DOHH2 (cell line): ENCODE measurements around the gene EOGT.

ENCODE experiments used
- H3F3A ChIP-seq: fragments of 200-600 bp; sonication (generic), shearing (Covaris generic); 2 replicates; pipeline ENCODE4 v1.6.0; 2016; ENCODE audit warnings: antibody characterized with exemption, mild to moderate bottlenecking; ENCODE audit not compliant: control insufficient read depth, insufficient read depth
- H3K27ac ChIP-seq: fragments of 200-600 bp; sonication (generic); 2 replicates; pipeline ENCODE4 v1.5.1; 2014; ENCODE audit warnings: low read depth, mild to moderate bottlenecking, low read length, moderate library complexity
- H3K27me3 ChIP-seq: fragments of 200-600 bp; sonication (generic); 2 replicates; pipeline ENCODE4 v1.6.1; 2014; ENCODE audit warnings: mild to moderate bottlenecking, low read length, mixed read lengths; ENCODE audit not compliant: control insufficient read depth
- H3K36me3 ChIP-seq: fragments of 200-600 bp; sonication (generic); 2 replicates; pipeline ENCODE4 v1.6.1; 2014; ENCODE audit warnings: mild to moderate bottlenecking, low read length, moderate library complexity, mixed read lengths; ENCODE audit not compliant: control insufficient read depth
- H3K4me1 ChIP-seq: fragments of 200-600 bp; sonication (generic); 2 replicates; pipeline ENCODE4 v1.6.1; 2014; ENCODE audit warnings: mild to moderate bottlenecking, low read length, mixed read lengths; ENCODE audit not compliant: control insufficient read depth
- H3K4me2 ChIP-seq: fragments of 200-600 bp; sonication (generic); 2 replicates; pipeline ENCODE4 v1.6.0; 2014; ENCODE audit warnings: mild to moderate bottlenecking, low read length, moderate library complexity
- H3K4me3 ChIP-seq: fragments of 200-600 bp; sonication (generic); 2 replicates; pipeline ENCODE4 v1.5.1; 2014; ENCODE audit warnings: mild to moderate bottlenecking, low read length, mixed read lengths
- H3K79me2 ChIP-seq: fragments of 200-600 bp; sonication (generic); 2 replicates; pipeline ENCODE4 v1.6.1; 2014; ENCODE audit warnings: mild to moderate bottlenecking, low read length, mixed read lengths; ENCODE audit not compliant: control insufficient read depth
- H3K9me2 ChIP-seq: fragments of 200-600 bp; sonication (generic); replicated peaks from 2 replicates; pipeline ENCODE4 v1.6.1; 2014; ENCODE audit warnings: mild to moderate bottlenecking, low read length, mixed read lengths; ENCODE audit not compliant: control insufficient read depth
- H3K9me3 ChIP-seq: fragments of 200-600 bp; sonication (generic); 2 replicates; pipeline ENCODE4 v1.6.1; 2014; ENCODE audit warnings: antibody characterized with exemption, low read length, mixed read lengths; ENCODE audit not compliant: control insufficient read depth, insufficient read depth
- H4K20me1 ChIP-seq: fragments of 200-600 bp; sonication (generic); 2 replicates; pipeline ENCODE4 v1.6.0; 2014; ENCODE audit warnings: low read depth, mild to moderate bottlenecking, antibody characterized with exemption, low read length, moderate library complexity; ENCODE audit not compliant: control insufficient read depth, insufficient read depth
- EZH2phosphoT487 ChIP-seq: fragments of 200-600 bp; sonication (generic); IDR thresholded peaks from 2 replicates; pipeline ENCODE4 v1.6.1; 2017; ENCODE audit warnings: borderline replicate concordance, mild to moderate bottlenecking, antibody characterized with exemption, low read length, moderate library complexity, mixed read lengths
- TF ChIP-seq, protein P1 (sequence below): fragments of 200-600 bp; sonication (generic); IDR thresholded peaks from one replicate; pipeline ENCODE4 v1.5.1; 2014; ENCODE audit warnings: antibody characterized with exemption, mild to moderate bottlenecking, low read depth, low read length; ENCODE audit not compliant: poor library complexity, severe bottlenecking

Gene EOGT

DNA sequence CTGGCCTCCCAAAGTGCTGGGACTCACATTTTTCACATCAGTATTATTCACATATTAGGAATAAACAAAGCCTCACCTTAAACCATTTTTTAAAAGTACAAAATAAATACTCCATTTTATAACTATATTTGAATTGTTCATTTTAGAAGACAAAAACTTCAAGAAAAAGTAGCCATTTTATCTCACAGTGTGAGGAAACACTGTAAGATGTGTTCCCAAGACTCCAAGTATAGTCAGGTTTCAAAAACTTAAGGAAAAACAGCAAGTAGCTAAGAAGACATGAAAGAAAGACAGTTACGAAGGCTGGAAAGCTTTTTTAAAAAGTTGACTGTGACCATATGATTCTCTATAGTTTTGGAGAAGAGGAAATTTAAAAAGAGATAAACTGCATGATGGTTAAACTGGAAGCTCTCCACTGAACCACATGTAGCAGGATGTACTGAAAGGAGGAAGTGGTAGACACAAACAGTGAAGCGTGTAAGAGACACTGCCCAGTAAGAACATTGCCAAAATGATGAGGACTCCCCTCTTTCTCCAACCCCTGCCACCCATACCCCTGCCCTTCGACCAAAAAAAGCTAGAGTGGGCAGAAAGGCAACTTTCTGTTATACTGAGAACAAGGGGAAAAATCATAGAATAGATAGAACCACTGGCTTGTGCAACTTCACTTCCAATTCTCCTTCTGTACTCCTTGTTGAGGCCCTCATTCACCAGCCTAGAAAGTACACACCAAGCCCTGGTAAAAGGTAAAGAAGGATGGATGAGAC is 44.9 kb upstream of the EOGT start:
- Histone ChIP-seq H3K4me3 (peak overlapping the region; percentile 24), H3K9me3 (no peaks in the 10 kb centered on the region), H3K27ac (peak overlapping the region; percentile 65), H4K20me1 (no peaks in the 10 kb centered on the region), H3K4me2 (peak overlapping the region; percentile 64), H3K36me3 (peaks cover 87% of the 10 kb centered on the region), H3K9me2 (no peaks in the 10 kb centered on the region), H3F3A (peaks cover 17% of the 10 kb centered on the region), H3K4me1 (peaks cover 20% of the 10 kb centered on the region), H3K27me3 (no peaks in the 10 kb centered on the region), H3K79me2 (no peaks in the 10 kb centered on the region)
- TF ChIP-seq EZH2phosphoT487: no peak
- TF ChIP-seq, protein P1, sequence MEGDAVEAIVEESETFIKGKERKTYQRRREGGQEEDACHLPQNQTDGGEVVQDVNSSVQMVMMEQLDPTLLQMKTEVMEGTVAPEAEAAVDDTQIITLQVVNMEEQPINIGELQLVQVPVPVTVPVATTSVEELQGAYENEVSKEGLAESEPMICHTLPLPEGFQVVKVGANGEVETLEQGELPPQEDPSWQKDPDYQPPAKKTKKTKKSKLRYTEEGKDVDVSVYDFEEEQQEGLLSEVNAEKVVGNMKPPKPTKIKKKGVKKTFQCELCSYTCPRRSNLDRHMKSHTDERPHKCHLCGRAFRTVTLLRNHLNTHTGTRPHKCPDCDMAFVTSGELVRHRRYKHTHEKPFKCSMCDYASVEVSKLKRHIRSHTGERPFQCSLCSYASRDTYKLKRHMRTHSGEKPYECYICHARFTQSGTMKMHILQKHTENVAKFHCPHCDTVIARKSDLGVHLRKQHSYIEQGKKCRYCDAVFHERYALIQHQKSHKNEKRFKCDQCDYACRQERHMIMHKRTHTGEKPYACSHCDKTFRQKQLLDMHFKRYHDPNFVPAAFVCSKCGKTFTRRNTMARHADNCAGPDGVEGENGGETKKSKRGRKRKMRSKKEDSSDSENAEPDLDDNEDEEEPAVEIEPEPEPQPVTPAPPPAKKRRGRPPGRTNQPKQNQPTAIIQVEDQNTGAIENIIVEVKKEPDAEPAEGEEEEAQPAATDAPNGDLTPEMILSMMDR: no peak

DNA sequence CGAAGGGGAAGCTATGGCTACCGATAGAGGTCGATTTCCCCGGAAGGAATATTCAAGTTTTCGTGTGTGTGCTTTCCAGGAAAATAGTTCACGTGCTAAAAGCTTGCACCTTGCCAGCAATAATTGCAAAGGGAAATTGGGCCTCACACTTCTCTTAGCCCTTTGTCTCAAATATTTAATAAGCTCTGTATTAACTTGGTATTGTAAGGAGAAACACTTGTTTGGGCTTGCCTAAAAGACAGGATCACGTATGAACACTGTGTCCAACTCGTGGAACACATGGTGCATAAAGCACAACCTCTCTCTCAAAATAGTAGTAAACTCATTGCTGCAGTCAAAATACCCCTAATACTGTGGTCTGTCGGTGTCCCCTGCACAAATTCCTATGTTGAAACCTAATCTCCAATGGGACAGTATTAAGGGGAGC is 39.0 kb upstream of the EOGT start:
- Histone ChIP-seq H3K9me2 (no peaks in the 10 kb centered on the region), H3K4me2 (peak overlapping the region; percentile 72), H3K36me3 (peaks cover 66% of the 10 kb centered on the region), H4K20me1 (no peaks in the 10 kb centered on the region), H3K27me3 (no peaks in the 10 kb centered on the region), H3K9me3 (no peaks in the 10 kb centered on the region), H3K27ac (peak overlapping the region; percentile 48), H3F3A (peaks cover 20% of the 10 kb centered on the region; the same call in 1 of the 2 replicates), H3K4me1 (peaks cover 17% of the 10 kb centered on the region), H3K79me2 (peaks cover 44% of the 10 kb centered on the region), H3K4me3 (peak overlapping the region; percentile 93)
- TF ChIP-seq, protein P1: no peak
- no peak for TF ChIP-seq EZH2phosphoT487

DNA sequence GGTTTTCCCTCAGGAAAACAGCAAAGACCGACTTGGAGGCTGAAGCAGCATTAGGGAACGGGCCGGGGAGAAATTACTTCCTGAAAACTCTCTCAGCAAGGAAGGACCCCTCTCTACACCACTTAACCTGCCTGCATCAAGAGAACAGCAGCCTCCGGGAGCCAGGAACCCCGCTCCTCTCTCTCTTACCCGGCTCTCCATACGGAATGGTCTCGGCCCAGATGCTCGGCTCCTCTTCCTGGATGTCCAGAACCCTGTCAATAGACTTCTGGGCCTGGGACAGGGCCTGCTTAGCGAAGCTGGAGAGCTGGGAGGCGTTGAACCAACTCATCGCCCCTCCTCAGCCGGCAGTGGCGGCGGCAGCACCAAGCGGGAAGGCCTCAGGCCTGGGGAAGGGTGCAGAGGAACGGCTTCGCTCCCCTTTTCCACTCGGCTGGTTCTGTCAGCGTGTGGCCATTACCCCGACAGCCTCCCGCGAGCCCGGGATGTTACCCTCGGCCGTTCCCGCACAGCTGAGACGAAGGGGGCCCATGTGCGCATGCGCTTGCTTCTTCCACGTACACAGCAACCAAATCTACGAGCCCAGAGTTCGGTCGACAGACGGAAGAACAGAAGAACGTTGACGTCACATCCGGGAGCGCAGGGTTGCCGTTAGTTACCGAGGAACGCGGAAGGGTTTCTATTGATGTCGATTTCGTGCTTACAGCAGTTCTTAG is 38.4 kb upstream of the EOGT start, which contains the start of gene TMF1:
TSS of gene TMF1 (minus strand) at position 578 of the 716 bp plus-strand sequence. CDS start at position 331, 247 bp downstream.
- H3K27me3 ChIP-seq: no peaks in the 10 kb centered on the region
- H3K4me2 ChIP-seq: peak within 1 kb of the TSS; percentile 72
- H4K20me1 ChIP-seq: no peaks in the 10 kb centered on the region
- TF ChIP-seq EZH2phosphoT487: no peak
- TF ChIP-seq, protein P1: no peak
- no peaks in the 10 kb centered on the region for H3K9me3 ChIP-seq
- H3K79me2 ChIP-seq: peaks cover 48% of the 10 kb centered on the region
- H3K4me1 ChIP-seq: peaks cover 17% of the 10 kb centered on the region
- H3K9me2 ChIP-seq: no peaks in the 10 kb centered on the region
- H3K4me3 ChIP-seq: peak within 1 kb of the TSS; percentile 93
- peaks cover 18% of the 10 kb centered on the region; the same call in 1 of the 2 replicates for H3F3A ChIP-seq
- H3K36me3 ChIP-seq: peaks cover 66% of the 10 kb centered on the region
- peak within 1 kb of the TSS; percentile 58 for H3K27ac ChIP-seq
